ENCODE measurements around the gene RAB6B.

Gene RAB6B

GRCh38 chr3:133917144-133917543, 21.5 kb upstream of the RAB6B start:
- Histone ChIP-seq H3K36me3 (ENCODE audit: insufficient read depth, insufficient read length, low read length) (no peaks in the 10 kb centered on the region), H3K9me3 (ENCODE audit: insufficient read depth, low read length) (peaks cover 5% of the 10 kb centered on the region; the same call in 1 of the 2 replicates), H3K4me3 (ENCODE audit: insufficient read length, low read depth) (no peak overlapping the region), H3K9ac (ENCODE audit: insufficient read length, low read depth) (no peak overlapping the region), H3K4me1 (ENCODE audit: insufficient read depth, insufficient read length) (no peaks in the 10 kb centered on the region), H3K27me3 (ENCODE audit: insufficient read depth, insufficient read length) (no peaks in the 10 kb centered on the region)
- no peak for DNase-seq (ENCODE audit: low read depth, low spot score)
- TF ChIP-seq YY1 (IDR thresholded peaks at IDR 0.05; ENCODE audit: insufficient read depth, insufficient read length): no peak
- no peak for TF ChIP-seq SUZ12 (IDR thresholded peaks at IDR 0.05; ENCODE audit: extremely low read depth, insufficient read depth, insufficient read length)
- no peak for TF ChIP-seq ZNF274 (IDR thresholded peaks at IDR 0.05; ENCODE audit: low read depth, low read length)

GRCh38 chr3:133915685-133916658, 20.3 kb upstream of the RAB6B start:
- H3K27me3 ChIP-seq (ENCODE audit: insufficient read depth, insufficient read length): no peaks in the 10 kb centered on the region
- no peak for DNase-seq (ENCODE audit: low read depth, low spot score)
- no peak overlapping the region for H3K4me3 ChIP-seq (ENCODE audit: insufficient read length, low read depth)
- peaks cover 5% of the 10 kb centered on the region; the same call in 1 of the 2 replicates for H3K9me3 ChIP-seq (ENCODE audit: insufficient read depth, low read length)
- H3K4me1 ChIP-seq (ENCODE audit: insufficient read depth, insufficient read length): no peaks in the 10 kb centered on the region
- H3K36me3 ChIP-seq (ENCODE audit: insufficient read depth, insufficient read length, low read length): no peaks in the 10 kb centered on the region
- TF ChIP-seq ZNF274 (IDR thresholded peaks at IDR 0.05; ENCODE audit: low read depth, low read length) (no peak), YY1 (IDR thresholded peaks at IDR 0.05; ENCODE audit: insufficient read depth, insufficient read length) (no peak), SUZ12 (IDR thresholded peaks at IDR 0.05; ENCODE audit: extremely low read depth, insufficient read depth, insufficient read length) (no peak)
- H3K9ac ChIP-seq (ENCODE audit: insufficient read length, low read depth): no peak overlapping the region

GRCh38 chr3:133914839-133915600, 19.3 kb upstream of the RAB6B start:
- H3K9ac ChIP-seq (ENCODE audit: insufficient read length, low read depth): no peak overlapping the region
- no peaks in the 10 kb centered on the region for H3K36me3 ChIP-seq (ENCODE audit: insufficient read depth, insufficient read length, low read length)
- TF ChIP-seq ZNF274 (IDR thresholded peaks at IDR 0.05; ENCODE audit: low read depth, low read length): no peak
- TF ChIP-seq SUZ12 (IDR thresholded peaks at IDR 0.05; ENCODE audit: extremely low read depth, insufficient read depth, insufficient read length): no peak
- TF ChIP-seq YY1 (IDR thresholded peaks at IDR 0.05; ENCODE audit: insufficient read depth, insufficient read length): no peak
- no peak for DNase-seq (ENCODE audit: low read depth, low spot score)
- no peak overlapping the region for H3K4me3 ChIP-seq (ENCODE audit: insufficient read length, low read depth)
- H3K9me3 ChIP-seq (ENCODE audit: insufficient read depth, low read length): peaks cover 5% of the 10 kb centered on the region; the same call in 1 of the 2 replicates
- no peaks in the 10 kb centered on the region for H3K27me3 ChIP-seq (ENCODE audit: insufficient read depth, insufficient read length)
- no peaks in the 10 kb centered on the region for H3K4me1 ChIP-seq (ENCODE audit: insufficient read depth, insufficient read length)

- H3K9me3 ChIP-seq (ENCODE audit: insufficient read depth, low read length): no peaks in the 10 kb centered on the region
- H3K9ac ChIP-seq (ENCODE audit: insufficient read length, low read depth): no peak overlapping the region
- TF ChIP-seq SUZ12 (IDR thresholded peaks at IDR 0.05; ENCODE audit: extremely low read depth, insufficient read depth, insufficient read length) (no peak), ZNF274 (IDR thresholded peaks at IDR 0.05; ENCODE audit: low read depth, low read length) (no peak), YY1 (IDR thresholded peaks at IDR 0.05; ENCODE audit: insufficient read depth, insufficient read length) (no peak)
- no peaks in the 10 kb centered on the region for H3K27me3 ChIP-seq (ENCODE audit: insufficient read depth, insufficient read length)
- DNase-seq (ENCODE audit: low read depth, low spot score): no peak
- H3K36me3 ChIP-seq (ENCODE audit: insufficient read depth, insufficient read length, low read length): no peaks in the 10 kb centered on the region
- no peak overlapping the region for H3K4me3 ChIP-seq (ENCODE audit: insufficient read length, low read depth)
- H3K4me1 ChIP-seq (ENCODE audit: insufficient read depth, insufficient read length): no peaks in the 10 kb centered on the region
These were observed 14.7 kb upstream of the RAB6B start for GRCh38 chr3:133910422-133910821.

GRCh38 chr3:133905376-133905775, 9.7 kb upstream of the RAB6B start:
- no peak overlapping the region for H3K4me3 ChIP-seq (ENCODE audit: insufficient read length, low read depth)
- H3K36me3 ChIP-seq (ENCODE audit: insufficient read depth, insufficient read length, low read length): no peaks in the 10 kb centered on the region
- H3K9me3 ChIP-seq (ENCODE audit: insufficient read depth, low read length): no peaks in the 10 kb centered on the region
- H3K9ac ChIP-seq (ENCODE audit: insufficient read length, low read depth): no peak overlapping the region
- DNase-seq (ENCODE audit: low read depth, low spot score): no peak
- TF ChIP-seq YY1 (IDR thresholded peaks at IDR 0.05; ENCODE audit: insufficient read depth, insufficient read length): no peak
- TF ChIP-seq ZNF274 (IDR thresholded peaks at IDR 0.05; ENCODE audit: low read depth, low read length): no peak
- no peak for TF ChIP-seq SUZ12 (IDR thresholded peaks at IDR 0.05; ENCODE audit: extremely low read depth, insufficient read depth, insufficient read length)
- no peaks in the 10 kb centered on the region for H3K4me1 ChIP-seq (ENCODE audit: insufficient read depth, insufficient read length)
- no peaks in the 10 kb centered on the region for H3K27me3 ChIP-seq (ENCODE audit: insufficient read depth, insufficient read length)

GRCh38 chr3:133901847-133902246, 6.2 kb upstream of the RAB6B start:
- H3K4me1 ChIP-seq (ENCODE audit: insufficient read depth, insufficient read length): no peaks in the 10 kb centered on the region
- H3K36me3 ChIP-seq (ENCODE audit: insufficient read depth, insufficient read length, low read length): no peaks in the 10 kb centered on the region
- no peak for TF ChIP-seq ZNF274 (IDR thresholded peaks at IDR 0.05; ENCODE audit: low read depth, low read length)
- no peak for TF ChIP-seq SUZ12 (IDR thresholded peaks at IDR 0.05; ENCODE audit: extremely low read depth, insufficient read depth, insufficient read length)
- TF ChIP-seq YY1 (IDR thresholded peaks at IDR 0.05; ENCODE audit: insufficient read depth, insufficient read length): no peak
- H3K9me3 ChIP-seq (ENCODE audit: insufficient read depth, low read length): no peaks in the 10 kb centered on the region
- H3K9ac ChIP-seq (ENCODE audit: insufficient read length, low read depth): no peak overlapping the region
- peaks cover 14% of the 10 kb centered on the region for H3K27me3 ChIP-seq (ENCODE audit: insufficient read depth, insufficient read length)
- no peak overlapping the region for H3K4me3 ChIP-seq (ENCODE audit: insufficient read length, low read depth)
- no peak for DNase-seq (ENCODE audit: low read depth, low spot score)

- H3K4me3 ChIP-seq (ENCODE audit: insufficient read length, low read depth): no peak overlapping the region
- no peaks in the 10 kb centered on the region for H3K9me3 ChIP-seq (ENCODE audit: insufficient read depth, low read length)
- H3K36me3 ChIP-seq (ENCODE audit: insufficient read depth, insufficient read length, low read length): no peaks in the 10 kb centered on the region
- H3K4me1 ChIP-seq (ENCODE audit: insufficient read depth, insufficient read length): peaks cover 3% of the 10 kb centered on the region
- no peak overlapping the region for H3K9ac ChIP-seq (ENCODE audit: insufficient read length, low read depth)
- TF ChIP-seq SUZ12 (IDR thresholded peaks at IDR 0.05; ENCODE audit: extremely low read depth, insufficient read depth, insufficient read length) (no peak), ZNF274 (IDR thresholded peaks at IDR 0.05; ENCODE audit: low read depth, low read length) (no peak), YY1 (IDR thresholded peaks at IDR 0.05; ENCODE audit: insufficient read depth, insufficient read length) (no peak)
- no peak for DNase-seq (ENCODE audit: low read depth, low spot score)
- H3K27me3 ChIP-seq (ENCODE audit: insufficient read depth, insufficient read length): peaks cover 22% of the 10 kb centered on the region
These were observed 5.4 kb upstream of the RAB6B start for GRCh38 chr3:133901083-133901482.
